Measurements from ENCODE around the gene RRP36. TPM values are rescaled to one million over a fixed set of nuclear protein-coding genes. Genes with fewer than 3 reads are reported as not detected.
A peak's percentile ranks its signal among the peaks of the same experiment; 100 is the strongest.

RRP36 gene
- total and polyA plus RNA-seq, 4 donors: 30.5 to 49.9 (median 37.7) TPM

DNA sequence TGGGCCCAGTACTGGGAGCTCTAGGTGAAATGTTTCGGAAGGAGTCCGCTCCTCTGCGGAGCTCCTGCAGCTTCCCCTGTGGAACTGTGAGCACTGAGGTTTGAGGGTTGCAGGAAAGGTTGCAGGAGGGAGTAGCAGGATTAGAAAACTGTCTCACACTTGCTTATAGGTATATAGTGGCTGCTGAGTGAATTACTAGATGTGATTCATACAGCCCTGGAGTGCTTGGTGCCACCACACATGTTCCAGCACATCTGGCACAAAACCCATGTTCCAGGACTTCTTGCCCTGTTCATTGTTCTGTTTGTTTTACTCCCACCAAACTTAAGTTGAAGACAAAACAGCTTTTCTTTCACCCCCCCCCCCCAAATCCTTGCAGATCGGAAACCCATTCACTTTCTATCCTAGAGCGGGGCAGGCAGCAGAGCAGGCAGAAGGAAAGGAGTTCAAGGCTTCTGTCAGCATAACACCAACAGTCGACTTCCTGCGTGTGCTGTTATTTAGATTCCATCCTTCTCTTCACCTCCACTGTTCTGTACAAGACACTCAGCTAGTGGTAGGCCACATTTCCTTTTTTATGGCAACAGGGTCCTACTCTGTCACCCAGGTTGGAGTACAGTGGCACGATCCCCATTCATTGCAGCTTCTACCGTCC is 41.8 kb upstream of the RRP36 start:
- no peaks in the 10 kb centered on the region for H3K27me3 ChIP-seq (ENCODE audit: control insufficient read depth in 3 of 3, insufficient read depth in 3 of 3, low read length in 2 of 3)
- WGBS, 2 donors: 37 to 41% methylated on average over 9 of the region's 9 CpGs
- DNase-seq: peak in 1 of 3 donors; percentile 17
- peaks cover 0 to 2% (median 0%) of the 10 kb centered on the region in 4 donors for H3K36me3 ChIP-seq (ENCODE audit: control insufficient read depth in 4 of 4, insufficient read depth in 4 of 4, low read length in 4 of 4)
- H3K4me3 ChIP-seq: peak overlapping the region; percentile 92
- H3K9me3 ChIP-seq (ENCODE audit: control insufficient read depth in 4 of 4, insufficient read depth in 3 of 4, low read length in 3 of 4): no peaks in the 10 kb centered on the region
- H3K27ac ChIP-seq (ENCODE audit: low read depth in 1 of 2, low read length in 1 of 2): peak overlapping the region; percentile 85 to 95
- H3K9ac ChIP-seq (ENCODE audit: insufficient read depth in 1 of 2, low read length in 2 of 2): peak overlapping the region; percentile 56 to 79
- no peak for ATAC-seq (ENCODE audit: insufficient read depth, low FRiP score)
- TF ChIP-seq, protein P1, sequence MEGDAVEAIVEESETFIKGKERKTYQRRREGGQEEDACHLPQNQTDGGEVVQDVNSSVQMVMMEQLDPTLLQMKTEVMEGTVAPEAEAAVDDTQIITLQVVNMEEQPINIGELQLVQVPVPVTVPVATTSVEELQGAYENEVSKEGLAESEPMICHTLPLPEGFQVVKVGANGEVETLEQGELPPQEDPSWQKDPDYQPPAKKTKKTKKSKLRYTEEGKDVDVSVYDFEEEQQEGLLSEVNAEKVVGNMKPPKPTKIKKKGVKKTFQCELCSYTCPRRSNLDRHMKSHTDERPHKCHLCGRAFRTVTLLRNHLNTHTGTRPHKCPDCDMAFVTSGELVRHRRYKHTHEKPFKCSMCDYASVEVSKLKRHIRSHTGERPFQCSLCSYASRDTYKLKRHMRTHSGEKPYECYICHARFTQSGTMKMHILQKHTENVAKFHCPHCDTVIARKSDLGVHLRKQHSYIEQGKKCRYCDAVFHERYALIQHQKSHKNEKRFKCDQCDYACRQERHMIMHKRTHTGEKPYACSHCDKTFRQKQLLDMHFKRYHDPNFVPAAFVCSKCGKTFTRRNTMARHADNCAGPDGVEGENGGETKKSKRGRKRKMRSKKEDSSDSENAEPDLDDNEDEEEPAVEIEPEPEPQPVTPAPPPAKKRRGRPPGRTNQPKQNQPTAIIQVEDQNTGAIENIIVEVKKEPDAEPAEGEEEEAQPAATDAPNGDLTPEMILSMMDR (IDR thresholded peaks at IDR 0.05; ENCODE audit: control extremely low read depth, extremely low read depth): no peak
- H3K4me1 ChIP-seq (ENCODE audit: control insufficient read depth in 5 of 5, insufficient read depth in 5 of 5, low read length in 5 of 5): peaks cover 6 to 24% (median 12%) of the 10 kb centered on the region in 5 donors

DNA sequence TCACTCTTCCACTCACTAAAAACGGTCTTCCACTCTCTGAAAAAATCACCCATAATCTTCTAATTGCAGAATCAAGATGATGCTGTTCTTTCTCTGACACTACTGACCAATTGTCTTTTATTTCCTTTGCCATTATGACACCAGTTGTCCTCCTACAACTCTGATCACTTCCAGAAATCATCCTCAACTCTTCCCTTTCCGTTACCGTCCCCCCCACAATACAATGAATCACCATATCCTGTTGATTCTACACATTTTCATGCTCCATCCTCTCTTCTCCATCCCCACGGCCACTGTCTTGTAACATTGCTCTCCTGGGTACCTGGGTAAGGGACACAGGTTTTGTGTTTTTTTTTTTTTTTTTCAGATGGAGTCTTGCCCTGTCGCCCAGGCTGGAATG is 39.6 kb upstream of the RRP36 start:
- 75 to 90% methylated on average over 5 of the region's 5 CpGs for WGBS, 2 donors
- H3K27ac ChIP-seq (ENCODE audit: low read depth in 1 of 2, low read length in 1 of 2): no peak overlapping the region
- H3K4me1 ChIP-seq (ENCODE audit: control insufficient read depth in 5 of 5, insufficient read depth in 5 of 5, low read length in 5 of 5): peaks cover 9 to 39% (median 24%) of the 10 kb centered on the region in 5 donors
- ATAC-seq (ENCODE audit: insufficient read depth, low FRiP score) (no peak), DNase-seq (no peak)
- TF ChIP-seq, protein P1 (IDR thresholded peaks at IDR 0.05; ENCODE audit: control extremely low read depth, extremely low read depth): no peak
- H3K9me3 ChIP-seq (ENCODE audit: control insufficient read depth in 4 of 4, insufficient read depth in 3 of 4, low read length in 3 of 4): no peaks in the 10 kb centered on the region
- no peak overlapping the region for H3K9ac ChIP-seq (ENCODE audit: insufficient read depth in 1 of 2, low read length in 2 of 2)
- H3K4me3 ChIP-seq: no peak overlapping the region
- H3K27me3 ChIP-seq (ENCODE audit: control insufficient read depth in 3 of 3, insufficient read depth in 3 of 3, low read length in 2 of 3): no peaks in the 10 kb centered on the region
- H3K36me3 ChIP-seq (ENCODE audit: control insufficient read depth in 4 of 4, insufficient read depth in 4 of 4, low read length in 4 of 4): no peaks in the 10 kb centered on the region

DNA sequence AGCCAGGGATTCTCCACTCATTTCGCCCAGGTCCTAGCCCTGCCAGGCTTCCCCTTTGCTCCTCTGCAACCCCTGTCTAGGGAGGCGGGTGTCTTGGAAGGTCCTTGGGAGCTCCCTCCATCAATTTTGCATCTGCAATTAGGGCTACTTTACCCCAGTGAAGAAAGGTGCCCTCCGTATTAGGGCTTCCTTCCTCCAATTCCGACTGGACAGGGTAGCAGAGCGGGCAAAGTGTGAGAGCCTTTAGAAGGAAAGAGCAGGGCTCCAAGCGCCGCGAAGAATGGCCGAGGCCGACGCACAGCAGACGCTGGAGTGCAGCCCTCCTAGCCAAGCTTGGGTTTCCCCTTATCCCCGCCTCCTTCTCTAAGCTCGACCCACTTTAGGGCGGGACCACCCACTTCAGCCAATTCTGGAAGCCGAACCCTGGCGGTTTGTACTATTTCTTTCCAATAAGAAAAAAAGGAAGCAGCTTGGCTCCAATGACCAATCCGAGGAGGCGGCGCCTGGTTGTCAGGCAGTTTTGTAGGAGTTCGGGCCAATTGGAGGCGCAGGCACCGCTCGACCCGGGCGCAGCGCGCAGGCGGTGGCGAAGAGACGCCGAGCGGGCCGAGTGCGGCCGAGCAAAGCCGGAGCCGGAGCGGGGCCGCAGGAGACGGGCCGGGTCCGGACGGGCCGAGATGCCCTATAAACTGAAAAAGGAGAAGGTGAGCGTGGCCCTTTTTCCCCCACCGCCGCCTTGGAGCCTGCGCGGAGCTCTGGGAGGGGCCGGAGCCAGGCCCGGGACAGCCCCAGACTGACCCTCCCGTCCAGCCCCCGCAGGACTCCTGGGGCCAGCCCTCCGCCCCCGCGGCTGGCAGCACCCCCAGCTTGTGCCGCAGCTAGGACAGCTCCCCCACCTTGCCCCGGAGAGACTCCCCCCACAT is 37.2 kb upstream of the RRP36 start, which contains the start of gene PPP2R5D:
Gene PPP2R5D, plus strand, starts transcription at position 570 of the 923 bp plus-strand sequence. Its CDS starts 108 bp downstream, at position 678.
- H3K27me3 ChIP-seq (ENCODE audit: control insufficient read depth in 3 of 3, insufficient read depth in 3 of 3, low read length in 2 of 3): no peaks in the 10 kb centered on the region
- no peaks in the 10 kb centered on the region for H3K9me3 ChIP-seq (ENCODE audit: control insufficient read depth in 4 of 4, insufficient read depth in 3 of 4, low read length in 3 of 4)
- H3K4me3 ChIP-seq: peak within 1 kb of the TSS; percentile 71
- peaks cover 0 to 4% (median 2%) of the 10 kb centered on the region in 4 donors for H3K36me3 ChIP-seq (ENCODE audit: control insufficient read depth in 4 of 4, insufficient read depth in 4 of 4, low read length in 4 of 4)
- H3K27ac ChIP-seq (ENCODE audit: low read depth in 1 of 2, low read length in 1 of 2): peak within 1 kb of the TSS; percentile 80 to 86
- peak within 1 kb of the TSS; percentile 77 to 87 for H3K9ac ChIP-seq (ENCODE audit: insufficient read depth in 1 of 2, low read length in 2 of 2)
- ATAC-seq (ENCODE audit: insufficient read depth, low FRiP score) (peak; percentile 95), DNase-seq (peak; percentile 98 to 100 (median 99))
- H3K4me1 ChIP-seq (ENCODE audit: control insufficient read depth in 5 of 5, insufficient read depth in 5 of 5, low read length in 5 of 5): peaks cover 8 to 45% (median 26%) of the 10 kb centered on the region in 5 donors
- TF ChIP-seq, protein P1 (IDR thresholded peaks at IDR 0.05; ENCODE audit: control extremely low read depth, extremely low read depth): no peak
- WGBS, 2 donors: 1% methylated on average over 40 to 59 of the region's 59 CpGs
